ENCODE data around the gene ECEL1.
"Not testable (repeated sequence)": the region's sequence is repeated elsewhere in the genome, so short reads cannot be mapped to it uniquely, and the experiment has no call there.

DNA sequence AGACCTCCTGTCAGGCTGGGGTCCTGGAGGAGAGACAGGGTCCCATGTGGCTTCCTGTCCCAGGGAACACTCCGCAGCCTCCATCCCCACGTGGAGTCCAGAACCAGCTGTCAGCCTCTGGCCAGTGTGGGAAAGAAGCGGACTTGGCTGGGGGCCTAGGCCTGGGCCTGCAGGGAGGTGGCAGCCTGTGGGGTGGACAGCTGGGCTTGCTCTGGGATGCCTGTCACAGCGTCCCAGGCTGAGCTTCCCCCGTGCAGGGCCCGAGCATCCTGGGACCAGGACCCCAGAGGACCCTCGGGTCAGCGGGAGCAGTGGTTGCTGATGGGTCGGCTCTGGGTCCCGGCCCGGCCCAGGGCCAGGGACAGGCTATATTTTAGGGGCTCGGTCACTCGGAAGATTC, 45.2 kb downstream of the ECEL1 start:
- not testable (repeated sequence) for TF ChIP-seq CTCF (IDR thresholded peaks at IDR 0.05); EZH2 (IDR thresholded peaks at IDR 0.05; ENCODE audit: borderline replicate concordance, insufficient read depth, low read depth, low read length, poor library complexity, severe bottlenecking)

All from B cell (primary cell).